ENCODE data around the gene PTPN1.

The PTPN1 gene

DNA sequence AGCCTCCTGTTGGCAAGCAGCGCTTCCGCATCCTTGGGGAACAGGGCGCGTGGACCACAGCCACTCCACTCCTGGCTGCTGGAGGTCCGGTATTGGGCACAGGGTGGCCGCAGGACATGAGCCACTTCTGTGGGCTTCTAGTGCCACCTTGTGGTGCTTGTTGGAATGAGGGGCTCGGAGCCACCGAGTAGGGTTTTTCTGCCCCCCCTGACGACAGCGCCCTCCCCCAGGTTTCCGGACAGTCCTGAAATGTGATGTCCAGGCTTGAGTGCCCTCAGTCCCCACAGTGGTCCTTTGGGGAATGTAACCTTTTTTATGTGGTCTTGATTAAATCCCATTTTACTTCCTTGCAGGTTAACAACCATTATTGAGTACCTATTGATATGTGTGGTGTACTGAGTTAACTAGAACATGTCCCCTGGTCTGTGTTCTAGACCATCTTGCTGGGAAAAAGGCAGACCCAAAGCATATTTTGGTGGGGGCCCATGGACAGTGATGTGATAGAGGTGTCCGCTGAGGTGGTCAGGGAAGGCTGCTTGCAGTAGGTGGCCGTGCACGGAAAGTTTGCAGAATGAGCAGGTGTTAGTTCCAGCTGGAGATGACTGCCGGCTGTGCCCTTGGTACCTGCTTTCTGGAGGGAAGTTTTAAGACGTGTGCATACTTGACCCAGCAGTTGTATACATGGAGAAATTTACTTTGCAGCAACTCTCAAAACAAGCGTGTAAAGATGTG is 70.0 kb downstream of the PTPN1 start:
- peak; percentile 63 for DNase-seq

DNA sequence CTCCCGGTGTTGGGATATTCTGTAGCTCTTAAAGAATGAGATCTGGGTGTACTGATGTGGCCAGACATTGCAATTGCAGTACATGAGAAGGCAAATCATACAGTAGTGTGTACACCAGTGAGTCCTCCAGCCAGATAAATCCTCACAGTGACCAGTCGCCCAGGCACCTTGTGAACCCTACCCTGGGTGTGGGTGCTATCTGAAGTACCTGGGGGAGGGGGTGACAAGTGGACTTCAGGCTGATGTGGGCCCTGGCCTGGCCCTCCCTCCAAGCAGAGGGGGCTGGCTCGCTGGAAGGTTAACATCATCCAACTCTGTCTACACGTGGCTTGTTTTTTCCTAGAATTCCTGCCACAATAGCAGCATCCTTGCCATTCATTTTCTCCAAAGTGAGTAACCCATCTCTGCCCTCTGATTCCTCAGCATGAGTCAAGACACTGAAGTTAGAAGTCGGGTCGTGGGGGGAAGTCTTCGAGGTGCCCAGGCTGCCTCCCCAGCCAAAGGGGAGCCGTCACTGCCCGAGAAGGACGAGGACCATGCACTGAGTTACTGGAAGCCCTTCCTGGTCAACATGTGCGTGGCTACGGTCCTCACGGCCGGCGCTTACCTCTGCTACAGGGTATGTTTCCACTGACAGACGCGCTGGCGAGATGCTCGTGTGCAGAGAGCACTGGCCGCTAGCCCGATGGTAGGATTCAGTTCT is 70.8 kb downstream of the PTPN1 start:
- DNase-seq: no peak

DNA sequence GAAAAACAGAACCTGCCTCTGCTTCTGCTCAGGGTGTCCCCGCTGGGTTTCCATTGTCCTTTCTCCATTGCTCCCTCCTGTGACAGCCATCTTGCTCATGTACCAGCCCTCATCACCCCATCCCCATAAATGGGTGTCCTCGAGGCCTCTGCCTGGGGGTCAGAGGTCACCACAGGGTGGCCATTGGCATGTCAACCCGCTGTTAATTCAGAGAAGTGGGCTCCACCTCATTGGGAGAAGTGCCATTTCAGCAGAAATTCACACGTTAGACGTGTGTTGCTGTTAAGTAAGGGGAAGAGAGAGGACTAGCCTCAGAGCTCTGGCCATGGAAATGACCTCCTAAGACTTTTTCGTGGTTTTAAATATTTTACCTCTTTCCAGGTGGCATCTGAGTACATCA is 71.9 kb downstream of the PTPN1 start:
- no peak for DNase-seq

DNA sequence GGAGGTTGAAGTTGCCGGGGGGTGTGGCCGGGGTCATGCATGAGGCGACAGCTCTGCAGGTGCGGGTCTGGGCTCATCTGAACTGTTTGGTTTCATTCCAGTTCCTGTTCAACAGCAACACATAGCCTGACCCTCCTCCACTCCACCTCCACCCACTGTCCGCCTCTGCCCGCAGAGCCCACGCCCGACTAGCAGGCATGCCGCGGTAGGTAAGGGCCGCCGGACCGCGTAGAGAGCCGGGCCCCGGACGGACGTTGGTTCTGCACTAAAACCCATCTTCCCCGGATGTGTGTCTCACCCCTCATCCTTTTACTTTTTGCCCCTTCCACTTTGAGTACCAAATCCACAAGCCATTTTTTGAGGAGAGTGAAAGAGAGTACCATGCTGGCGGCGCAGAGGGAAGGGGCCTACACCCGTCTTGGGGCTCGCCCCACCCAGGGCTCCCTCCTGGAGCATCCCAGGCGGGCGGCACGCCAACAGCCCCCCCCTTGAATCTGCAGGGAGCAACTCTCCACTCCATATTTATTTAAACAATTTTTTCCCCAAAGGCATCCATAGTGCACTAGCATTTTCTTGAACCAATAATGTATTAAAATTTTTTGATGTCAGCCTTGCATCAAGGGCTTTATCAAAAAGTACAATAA is 72.5 kb downstream of the PTPN1 start:
- no peak for DNase-seq

DNA sequence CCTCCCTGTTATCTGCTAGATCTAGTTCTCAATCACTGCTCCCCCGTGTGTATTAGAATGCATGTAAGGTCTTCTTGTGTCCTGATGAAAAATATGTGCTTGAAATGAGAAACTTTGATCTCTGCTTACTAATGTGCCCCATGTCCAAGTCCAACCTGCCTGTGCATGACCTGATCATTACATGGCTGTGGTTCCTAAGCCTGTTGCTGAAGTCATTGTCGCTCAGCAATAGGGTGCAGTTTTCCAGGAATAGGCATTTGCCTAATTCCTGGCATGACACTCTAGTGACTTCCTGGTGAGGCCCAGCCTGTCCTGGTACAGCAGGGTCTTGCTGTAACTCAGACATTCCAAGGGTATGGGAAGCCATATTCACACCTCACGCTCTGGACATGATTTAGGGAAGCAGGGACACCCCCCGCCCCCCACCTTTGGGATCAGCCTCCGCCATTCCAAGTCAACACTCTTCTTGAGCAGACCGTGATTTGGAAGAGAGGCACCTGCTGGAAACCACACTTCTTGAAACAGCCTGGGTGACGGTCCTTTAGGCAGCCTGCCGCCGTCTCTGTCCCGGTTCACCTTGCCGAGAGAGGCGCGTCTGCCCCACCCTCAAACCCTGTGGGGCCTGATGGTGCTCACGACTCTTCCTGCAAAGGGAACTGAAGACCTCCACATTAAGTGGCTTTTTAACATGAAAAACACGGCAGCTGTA is 73.4 kb downstream of the PTPN1 start:
- no peak for DNase-seq

DNA sequence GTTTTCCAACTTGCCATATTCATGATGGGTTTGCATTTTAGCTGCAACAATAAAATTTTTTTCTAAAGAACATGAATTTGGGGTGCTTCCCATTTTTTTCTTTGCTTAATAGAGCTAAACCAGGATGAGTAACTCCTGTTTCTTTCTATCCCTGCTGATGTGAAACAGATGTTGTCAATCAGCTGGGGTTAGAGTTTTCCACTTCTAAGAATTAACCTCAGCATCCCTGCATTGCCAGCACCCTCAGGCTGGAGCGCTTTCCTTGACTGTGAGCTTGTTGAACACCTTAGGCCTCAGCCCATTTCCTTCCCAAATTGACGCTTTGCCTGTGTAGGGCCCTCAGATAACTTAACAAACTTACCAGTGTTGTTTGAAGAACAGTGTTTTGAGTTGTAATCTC is 74.5 kb downstream of the PTPN1 start:
- DNase-seq: no peak

DNA sequence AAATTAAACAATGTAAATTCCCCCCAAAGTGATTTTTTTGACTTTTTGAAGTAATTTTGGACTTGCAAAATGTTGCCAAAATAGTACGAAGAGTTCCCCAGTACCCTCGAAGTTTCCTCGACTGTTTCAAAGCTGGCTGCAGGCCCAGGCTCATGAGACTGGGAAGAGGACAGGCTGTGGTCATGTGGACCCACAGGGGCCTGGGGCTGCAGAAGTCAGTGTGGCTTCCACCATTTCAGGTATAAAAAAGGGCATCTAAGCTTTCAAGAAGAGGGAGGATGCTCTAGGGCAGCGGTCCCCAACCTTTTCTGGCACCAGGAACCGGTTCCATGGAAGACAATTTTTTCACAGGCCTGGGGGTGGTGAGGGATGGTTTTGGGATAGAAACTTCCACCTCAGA is 75.0 kb downstream of the PTPN1 start:
- DNase-seq: no peak

DNA sequence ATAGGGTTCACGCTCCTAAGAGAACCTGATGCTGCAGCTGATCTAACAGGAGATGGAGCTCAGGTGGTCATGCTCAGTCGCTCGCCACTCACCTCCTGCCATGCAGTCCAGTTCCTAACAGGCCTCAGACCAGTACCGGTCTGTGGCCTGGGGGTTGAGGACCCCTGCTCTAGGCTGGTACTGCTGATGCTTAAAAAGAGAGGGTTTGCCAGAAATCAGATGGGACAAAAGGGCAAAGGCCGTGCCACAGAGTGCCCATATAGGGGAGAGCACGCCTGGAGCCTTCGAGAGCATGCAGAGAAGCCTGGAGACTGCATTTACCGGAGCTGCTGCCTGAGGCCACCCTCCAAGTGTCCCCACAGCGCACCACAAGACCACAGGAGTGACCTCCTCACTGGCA is 75.5 kb downstream of the PTPN1 start:
- DNase-seq: no peak

DNA sequence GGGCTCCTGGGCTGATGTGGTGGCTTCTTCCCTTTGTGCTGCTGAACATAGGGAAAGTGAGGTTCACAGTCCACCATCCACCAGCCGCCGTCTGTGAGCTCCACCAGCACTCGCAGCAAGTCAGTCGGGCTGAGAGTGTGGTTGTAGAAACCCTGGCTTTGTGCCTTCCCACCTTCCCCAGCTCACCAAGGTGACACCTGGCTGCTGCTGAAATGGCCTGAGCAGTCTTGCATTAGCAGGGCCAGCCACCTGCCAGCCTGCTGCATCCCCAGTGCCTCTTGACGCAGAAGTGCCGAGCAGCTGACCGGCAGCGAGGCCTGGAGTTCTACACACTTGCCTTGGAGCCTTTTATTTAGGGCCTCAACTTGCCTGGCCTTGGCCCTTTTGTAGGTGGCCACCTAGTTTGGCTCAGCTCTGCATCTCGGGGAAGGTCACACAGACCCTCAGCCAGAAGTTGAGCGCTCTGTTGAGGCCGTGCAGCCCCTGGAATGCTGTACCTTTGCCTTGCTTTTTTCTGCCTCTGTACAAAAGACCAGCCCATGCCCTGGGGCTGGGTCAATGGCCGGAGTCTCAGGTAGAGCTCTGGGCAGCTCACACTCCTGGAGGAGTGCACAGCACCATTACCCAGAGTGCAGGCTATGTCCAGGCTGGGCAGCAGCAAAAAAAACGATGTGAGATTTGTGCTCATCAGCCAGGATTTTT is 76.5 kb downstream of the PTPN1 start:
- no peak for DNase-seq

DNA sequence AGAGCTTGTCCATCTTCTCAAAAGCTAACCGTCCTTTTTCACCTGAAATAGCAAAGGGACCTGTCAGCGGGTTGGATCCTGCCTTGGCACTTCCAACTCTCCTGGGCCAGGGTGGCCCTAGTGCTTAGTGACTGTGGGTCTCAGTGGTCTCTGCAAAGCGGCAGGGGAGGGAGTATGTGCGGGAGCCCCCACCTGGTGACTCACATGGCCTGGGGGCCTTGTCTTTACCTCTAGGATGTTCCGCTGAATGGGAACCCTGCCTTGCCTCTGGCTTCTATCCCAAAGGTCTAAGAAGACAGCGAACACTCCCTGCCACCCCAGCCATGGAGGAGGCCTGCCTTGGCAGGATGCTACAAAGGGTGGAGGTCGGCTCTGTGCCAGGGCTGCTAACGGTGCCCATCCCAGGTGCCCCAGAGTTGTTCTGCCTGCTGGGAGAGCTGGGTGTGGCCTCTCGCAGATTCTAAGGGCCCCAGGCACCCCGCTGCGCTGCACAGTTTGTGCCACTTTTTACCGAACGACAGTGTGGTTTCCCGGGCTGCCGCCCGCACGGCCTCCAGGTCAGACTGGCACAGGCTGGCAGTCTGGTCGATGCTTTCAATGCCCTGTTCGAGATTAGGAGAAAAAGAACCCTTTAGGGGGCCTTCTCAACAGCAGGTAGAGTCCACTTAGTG is 77.2 kb downstream of the PTPN1 start:
- no peak for DNase-seq

DNA sequence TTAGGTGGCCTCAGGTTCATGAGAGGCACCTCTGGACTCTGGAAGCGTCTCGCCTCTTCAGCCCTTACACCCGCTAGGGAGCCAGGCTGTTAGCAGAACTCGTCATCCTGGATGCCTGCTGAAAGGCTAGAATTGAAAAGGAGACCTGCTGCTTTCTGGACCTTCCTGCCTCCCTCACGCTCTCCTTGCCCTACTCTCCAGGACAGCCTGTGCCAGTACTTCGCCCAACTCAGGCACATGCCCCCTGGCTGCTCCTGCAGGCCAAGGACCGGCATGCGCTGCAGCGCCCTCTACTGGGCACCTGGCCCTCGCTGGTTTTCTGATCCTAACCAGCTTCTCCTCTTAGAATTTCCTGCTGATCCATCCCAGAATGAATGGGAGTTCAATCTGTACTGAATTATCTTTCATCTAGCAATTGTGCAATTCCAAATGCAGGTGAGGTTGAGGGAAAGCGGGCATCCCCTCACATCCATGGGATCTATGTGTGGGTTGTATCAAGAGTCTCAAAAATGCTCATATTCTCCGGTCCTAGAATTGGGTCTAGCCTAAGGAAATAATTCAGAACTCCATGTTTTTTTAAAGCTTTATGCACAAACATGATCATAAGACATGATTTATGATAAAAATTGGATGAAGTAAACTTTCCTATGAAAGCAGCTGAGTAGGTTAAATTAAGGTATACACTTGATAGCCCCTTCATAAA is 78.0 kb downstream of the PTPN1 start:
- peak; percentile 87 for DNase-seq

DNA sequence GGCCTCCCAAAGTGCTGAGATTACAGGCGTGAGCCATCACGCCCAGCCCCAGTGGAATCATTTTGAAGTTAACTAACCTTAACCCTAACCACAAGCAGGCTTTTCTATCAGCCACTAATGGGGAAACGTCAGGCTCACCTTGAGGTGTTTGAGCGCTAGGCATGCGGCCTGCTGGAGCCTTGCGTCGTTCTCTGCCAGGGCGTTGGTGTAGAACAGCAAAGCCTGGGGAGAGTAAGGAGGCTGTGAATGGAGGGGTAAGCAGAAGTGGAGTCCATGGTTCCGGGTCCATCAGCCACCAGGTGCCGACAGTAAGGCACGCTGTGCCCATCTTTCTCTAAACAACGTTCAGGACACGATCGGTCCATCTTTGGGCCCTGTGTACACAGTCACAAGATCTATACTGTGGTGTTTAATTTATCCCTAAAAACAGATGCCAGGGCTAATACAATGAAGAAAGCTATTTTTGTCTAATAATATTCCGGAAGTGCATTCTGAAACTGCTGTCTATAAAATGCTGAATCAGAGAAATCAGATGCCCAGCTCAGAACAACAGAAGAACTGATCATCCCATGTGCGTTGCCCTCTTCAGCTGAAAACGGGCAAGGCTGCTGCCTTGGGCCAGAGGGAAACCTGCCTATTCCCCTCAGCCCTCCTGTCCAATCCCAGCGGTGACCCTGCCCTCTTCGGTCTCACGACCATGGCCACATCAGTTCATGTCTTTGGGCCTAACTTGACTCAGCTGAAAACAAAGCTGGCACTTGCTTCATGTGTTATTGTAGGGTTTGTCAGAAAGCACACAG is 79.6 kb downstream of the PTPN1 start:
- no peak for DNase-seq

DNA sequence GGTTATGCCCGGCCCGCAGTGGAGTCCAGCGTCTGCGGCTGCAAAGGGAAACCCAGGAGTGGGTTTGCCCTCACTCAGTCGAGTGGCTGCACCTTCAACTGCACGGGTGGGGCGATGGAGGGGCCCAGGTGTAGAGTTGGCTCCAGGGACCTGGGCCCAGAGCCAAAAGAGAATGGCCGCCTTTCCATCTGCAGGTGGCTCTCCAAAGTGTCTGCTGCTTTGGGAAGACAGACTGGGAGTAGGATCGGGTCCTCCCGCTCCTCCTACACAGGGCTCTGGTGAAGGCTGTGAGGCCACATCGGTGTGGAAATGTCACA is 80.1 kb downstream of the PTPN1 start:
- DNase-seq: no peak

DNA sequence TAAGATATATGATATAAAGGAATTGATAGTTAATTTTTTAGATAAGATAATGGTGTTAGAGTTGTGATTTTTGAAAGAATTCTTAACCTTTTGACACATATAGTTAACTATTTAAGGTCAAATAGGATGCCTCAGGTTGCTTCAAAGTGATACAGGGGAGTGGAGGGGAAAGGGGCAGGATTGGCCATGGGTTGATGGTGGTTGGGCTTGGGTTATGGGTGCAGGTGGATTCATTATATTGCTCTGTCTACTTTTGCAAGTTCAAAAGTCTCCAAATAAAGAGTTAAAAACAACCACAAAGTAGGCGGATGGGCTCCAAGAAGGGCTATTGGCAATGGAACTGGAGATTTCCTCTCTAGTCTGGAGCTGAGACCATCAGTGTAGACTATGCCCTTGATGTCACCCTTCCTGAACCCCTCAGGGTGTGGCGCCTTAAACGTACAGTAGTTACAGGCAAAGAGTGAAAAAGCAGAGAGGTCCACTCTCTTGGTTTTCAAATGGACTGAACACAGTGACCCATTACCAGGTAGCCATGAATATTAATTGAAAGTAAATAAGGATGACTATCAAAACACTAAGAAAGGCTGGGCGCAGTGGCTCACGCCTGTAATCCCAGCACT is 81.2 kb downstream of the PTPN1 start:
- DNase-seq: no peak

DNA sequence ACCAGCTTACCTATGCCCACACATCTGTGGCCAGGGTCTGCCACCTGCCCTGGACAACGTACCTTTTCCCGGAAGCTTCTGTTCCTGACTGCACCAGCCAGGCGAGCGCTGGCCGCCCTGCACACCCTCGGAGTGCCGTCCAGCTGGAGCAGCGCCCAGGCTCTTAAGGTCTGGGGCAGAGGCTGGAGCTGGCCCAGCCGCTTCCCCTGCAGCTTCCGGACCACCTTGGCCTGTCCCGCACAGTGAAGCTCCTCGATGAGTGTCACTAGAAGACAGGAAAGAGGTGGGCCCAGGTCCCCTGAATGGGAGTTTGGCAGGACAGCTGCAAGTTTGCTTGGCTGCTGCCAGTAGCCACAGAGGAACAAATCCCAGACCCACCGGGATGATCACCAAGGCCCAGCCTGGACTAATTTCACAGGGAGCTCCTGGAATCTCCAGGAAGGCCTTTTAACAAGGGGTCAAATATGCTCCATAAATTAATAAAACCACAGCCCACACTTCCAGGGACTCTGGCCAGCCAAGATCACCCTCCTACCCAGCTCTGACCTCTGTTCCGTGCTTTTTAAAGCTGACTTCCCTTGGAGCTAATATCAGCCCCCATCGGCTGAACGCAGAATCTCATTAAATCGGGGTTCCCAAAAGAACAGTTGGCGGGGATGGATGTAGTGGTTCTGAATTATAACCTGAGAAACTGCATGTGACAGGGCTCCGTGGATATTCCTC is 82.3 kb downstream of the PTPN1 start:
- no peak for DNase-seq

DNA sequence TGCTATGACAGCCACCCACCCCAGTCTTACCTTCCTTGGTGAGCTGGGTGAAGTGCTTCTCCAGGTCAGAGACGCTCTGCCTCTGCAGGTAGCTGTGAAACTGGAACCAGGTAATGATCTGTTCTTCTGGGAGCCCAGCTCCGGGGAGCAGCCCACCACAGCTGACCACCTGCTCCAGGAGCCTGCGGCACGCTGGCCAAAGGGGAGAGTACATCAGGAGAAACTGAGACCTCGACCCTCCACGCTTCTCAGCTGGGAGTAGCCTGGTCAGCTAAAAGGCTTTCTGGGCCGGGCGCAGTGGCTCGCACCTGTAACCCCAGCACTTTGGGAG is 82.8 kb downstream of the PTPN1 start:
- DNase-seq: no peak

DNA sequence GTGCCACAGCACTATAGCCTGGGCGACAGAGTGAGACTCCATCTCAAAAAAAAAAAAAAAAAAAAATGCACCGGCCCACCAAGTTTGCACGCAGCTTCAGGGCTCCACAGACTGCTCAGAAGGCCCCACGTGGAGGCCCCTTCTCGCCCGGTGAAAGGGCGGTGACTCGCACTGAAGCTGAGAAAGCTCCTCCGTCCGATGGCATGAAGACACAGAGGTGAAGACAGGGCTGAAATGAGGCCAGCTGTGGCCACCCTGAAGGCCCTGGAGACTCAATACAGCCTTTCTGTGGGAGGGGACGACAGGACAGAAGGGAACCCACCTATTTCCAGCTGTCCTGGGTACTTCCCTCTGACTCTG is 84.0 kb downstream of the PTPN1 start:
- no peak for DNase-seq

DNA sequence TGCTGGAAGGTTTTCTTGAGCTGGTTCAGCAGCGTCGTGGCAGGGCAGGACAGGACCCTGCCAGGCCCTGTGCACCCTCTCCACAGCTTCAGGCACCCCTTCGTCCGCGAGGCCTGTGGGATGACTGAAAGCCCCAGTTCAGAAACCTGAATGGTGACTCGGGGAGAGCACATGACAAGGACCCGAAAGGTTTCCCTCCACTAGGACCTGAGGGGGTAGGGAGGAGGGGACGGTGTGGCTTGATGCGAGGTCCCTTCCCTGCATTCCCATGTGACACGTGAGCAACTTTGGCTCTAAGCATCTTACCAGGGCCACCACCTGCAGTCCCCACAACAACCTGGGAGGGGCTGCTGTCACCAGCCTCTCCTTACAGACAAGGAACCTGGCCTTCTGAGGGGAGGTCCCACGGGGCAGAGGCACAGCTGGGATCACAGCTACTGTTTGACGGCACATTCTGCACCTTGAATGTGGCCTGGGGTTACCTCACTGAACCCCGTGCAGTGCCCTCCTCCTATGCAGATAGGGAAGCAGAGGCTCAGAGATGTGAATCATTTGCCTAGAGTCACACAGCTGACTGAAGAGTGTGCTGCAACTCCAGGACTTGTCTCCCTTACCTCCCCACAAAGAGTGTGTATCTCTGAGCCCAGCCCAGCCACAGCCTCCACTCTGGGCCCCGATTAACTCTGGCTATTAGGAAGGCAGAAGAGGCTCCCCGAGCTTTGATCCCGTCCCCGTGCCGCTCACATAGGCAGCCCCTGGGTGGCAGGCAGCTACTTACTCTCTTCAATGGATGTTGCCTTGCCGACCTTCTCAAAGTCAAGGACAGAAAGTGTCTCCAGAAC is 84.6 kb downstream of the PTPN1 start:
- DNase-seq: peak; percentile 28

DNA sequence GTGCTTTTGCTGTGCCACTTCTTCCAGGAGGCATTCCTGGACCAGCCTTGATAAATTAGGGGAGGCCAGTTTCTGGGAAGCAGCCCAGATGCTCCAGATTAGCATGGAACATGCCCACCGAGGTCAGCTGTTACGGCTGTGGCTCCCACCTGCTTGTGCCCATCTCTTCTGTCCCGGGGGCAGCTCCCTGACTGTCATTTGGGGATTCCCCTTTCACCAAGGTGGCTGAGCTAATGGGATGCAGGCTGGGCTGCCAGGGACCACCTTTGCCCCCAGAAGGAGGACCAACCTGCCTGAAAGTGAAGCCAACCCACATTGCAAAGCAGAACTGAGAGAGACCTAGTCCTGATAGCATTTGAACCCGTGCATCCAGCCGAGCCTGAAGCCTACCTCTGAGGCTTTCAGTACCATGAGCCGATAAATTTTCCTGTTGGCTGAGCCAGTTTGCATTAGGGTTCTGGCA is 85.3 kb downstream of the PTPN1 start:
- no peak for DNase-seq

All from activated CD4-positive, alpha-beta T cell treated with anti-CD3 and anti-CD28 coated beads for 48 hours (primary cell).